Stimulated activated CD4-positive, alpha-beta T cell treated with anti-CD3 and anti-CD28 coated beads, Interleukin-4, amount 100 ng/mL, for 4 hours (primary cell): ENCODE measurements around the gene BCL2L12.

ENCODE experiments used
- DNase-seq, 2 experiments: peaks; one replicate each; pipeline ENCODE4 v3.0.0-alpha.2; 2020

BCL2L12 gene

DNA sequence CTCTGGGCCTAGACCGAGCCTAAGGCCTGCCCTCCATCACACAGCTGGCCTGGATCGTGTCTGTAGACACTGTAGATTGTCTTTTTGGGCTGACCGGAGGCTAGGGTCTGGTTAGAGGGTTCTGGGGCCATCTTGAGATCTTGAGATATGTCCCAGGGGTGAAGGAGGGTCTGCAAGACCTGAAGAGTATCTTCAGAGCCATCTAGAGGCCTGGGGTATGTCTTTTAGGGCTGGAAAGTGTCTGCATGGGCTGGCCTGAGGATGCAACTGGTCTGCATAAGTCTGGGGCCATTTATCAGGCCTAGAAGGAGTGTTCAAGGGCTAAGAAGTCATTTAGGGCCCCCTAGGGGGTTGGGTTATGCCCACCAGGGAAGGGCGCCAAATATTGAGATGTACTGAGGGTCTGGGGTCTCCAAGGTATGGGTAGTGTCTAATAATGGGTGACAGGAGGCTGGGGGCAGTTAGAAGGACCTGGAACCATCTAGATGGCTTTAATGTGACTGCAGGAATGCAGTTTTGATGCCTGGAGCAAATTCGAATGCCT is 23.2 kb upstream of the BCL2L12 start:
- no peak for DNase-seq

DNA sequence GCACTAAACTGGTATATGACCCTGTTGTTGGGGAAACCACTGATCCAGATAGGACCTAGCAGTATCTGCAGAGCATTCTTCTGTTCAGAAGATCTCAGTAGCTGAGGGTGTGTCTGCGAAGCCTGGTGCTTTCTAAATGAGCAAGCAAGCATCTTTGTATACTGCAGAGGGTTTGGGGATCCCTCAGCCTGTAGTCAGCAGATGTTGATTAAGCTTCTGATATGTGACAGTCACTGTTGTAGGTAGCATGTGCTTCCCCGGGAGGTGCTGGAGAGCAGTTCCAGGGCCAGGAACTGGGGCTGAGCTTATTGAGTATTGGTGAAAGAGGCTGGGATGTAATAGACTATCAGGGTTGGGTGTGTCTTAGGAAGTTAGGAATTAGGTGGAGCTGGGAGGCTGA is 22.3 kb upstream of the BCL2L12 start:
- DNase-seq, result no peak

GRCh38 chr19:49645592-49645991 is 20.1 kb upstream of the BCL2L12 start:
- no peak for DNase-seq

DNA sequence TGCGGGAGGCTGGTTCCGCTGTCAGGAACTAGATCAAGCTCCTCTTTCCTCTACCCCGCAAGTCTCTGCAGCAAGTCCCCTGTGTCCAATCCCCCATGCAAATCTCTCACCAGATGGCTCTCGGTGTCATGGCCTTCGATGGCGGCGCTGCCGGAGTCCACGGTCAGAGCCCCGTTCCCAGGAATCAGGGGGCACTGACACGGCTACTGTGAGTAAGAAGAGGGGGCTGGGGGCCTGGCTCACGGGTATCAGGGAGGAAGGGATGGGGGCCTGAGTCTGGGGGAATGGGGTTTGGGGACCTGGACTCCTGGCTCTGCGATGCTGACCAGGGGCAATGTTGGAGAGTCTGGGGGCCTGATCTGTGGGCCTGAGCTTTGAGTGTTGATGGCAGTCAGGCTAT is 19.7 kb upstream of the BCL2L12 start:
- DNase-seq, result no peak

GRCh38 chr19:49646586-49646985 is 19.1 kb upstream of the BCL2L12 start:
- no peak for DNase-seq

DNA sequence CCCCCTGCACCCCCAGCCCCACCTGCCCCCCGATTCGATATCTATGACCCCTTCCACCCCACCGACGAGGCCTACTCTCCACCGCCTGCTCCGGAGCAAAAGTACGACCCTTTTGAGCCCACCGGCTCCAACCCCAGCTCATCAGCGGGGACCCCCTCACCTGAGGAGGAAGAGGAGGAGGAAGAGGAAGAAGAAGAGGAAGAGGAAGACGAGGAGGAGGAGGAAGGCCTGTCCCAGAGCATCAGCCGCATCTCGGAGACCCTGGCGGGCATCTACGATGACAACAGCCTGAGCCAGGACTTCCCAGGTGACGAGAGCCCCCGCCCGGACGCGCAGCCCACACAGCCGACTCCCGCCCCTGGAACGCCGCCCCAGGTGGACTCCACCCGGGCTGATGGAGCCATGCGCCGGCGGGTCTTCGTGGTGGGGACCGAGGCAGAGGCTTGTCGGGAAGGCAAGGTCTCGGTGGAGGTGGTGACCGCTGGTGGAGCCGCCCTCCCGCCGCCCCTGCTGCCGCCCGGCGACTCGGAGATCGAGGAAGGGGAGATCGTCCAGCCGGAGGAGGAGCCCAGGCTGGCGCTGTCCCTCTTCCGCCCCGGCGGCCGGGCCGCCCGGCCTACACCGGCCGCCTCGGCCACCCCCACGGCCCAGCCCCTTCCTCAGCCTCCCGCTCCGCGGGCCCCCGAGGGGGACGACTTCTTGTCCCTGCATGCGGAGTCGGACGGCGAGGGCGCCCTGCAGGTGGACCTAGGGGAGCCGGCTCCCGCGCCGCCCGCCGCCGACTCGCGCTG is 14.5 kb upstream of the BCL2L12 start:
- DNase-seq, result no peak

DNA sequence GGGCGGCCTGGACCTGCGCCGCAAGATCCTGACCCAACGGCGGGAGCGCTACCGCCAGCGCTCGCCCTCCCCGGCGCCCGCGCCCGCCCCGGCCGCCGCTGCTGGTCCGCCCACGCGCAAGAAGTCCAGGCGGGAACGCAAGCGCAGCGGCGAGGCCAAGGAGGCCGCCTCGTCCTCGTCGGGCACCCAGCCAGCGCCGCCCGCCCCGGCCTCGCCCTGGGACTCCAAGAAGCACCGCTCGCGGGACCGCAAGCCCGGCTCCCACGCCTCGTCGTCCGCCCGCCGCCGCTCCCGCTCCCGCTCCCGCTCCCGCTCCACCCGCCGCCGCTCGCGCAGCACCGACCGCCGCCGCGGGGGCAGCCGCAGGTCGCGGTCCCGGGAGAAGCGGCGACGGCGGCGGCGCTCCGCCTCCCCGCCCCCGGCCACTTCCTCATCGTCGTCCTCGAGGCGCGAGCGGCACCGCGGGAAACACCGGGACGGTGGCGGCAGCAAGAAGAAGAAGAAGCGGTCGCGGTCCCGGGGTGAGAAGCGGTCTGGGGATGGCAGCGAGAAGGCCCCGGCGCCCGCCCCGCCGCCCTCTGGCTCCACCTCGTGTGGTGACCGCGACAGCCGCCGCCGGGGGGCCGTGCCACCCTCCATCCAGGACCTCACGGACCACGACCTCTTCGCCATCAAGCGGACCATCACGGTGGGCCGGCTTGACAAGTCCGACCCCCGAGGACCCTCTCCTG is 13.7 kb upstream of the BCL2L12 start:
- no peak for DNase-seq

DNA sequence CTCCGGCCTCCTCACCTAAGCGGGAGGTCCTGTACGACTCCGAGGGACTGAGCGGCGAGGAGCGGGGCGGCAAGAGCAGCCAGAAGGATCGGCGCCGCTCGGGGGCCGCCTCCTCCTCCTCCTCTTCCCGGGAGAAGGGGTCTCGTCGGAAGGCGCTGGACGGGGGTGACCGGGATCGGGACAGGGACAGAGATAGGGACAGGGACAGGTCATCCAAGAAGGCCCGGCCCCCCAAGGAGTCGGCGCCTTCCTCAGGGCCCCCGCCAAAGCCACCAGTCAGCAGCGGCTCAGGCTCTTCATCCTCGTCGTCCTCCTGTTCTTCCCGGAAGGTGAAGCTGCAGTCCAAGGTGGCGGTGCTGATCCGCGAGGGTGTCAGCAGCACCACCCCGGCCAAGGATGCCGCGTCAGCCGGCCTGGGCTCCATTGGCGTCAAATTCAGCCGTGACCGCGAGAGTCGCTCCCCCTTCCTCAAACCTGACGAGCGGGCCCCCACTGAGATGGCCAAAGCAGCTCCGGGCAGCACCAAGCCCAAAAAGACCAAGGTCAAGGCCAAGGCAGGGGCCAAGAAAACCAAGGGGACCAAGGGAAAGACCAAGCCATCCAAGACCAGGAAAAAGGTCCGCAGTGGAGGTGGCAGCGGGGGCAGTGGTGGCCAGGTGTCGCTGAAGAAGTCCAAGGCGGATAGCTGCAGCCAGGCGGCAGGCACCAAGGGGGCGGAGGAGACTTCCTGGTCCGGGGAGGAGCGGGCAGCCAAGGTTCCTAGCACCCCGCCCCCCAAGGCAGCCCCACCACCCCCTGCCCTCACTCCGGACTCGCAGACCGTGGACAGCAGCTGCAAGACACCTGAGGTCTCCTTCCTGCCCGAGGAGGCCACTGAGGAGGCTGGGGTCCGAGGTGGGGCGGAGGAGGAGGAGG is 12.9 kb upstream of the BCL2L12 start:
- DNase-seq, result no peak

- no peak for DNase-seq
Observed at GRCh38 chr19:49653466-49653806, 12.3 kb upstream of the BCL2L12 start.

GRCh38 chr19:49654581-49654980 is 11.2 kb upstream of the BCL2L12 start:
- no peak for DNase-seq

- no peak for DNase-seq
Observed at GRCh38 chr19:49655570-49656455, 9.9 kb upstream of the BCL2L12 start.

- no peak for DNase-seq
Observed at GRCh38 chr19:49656456-49657109, 9.2 kb upstream of the BCL2L12 start.

- DNase-seq, result no peak
Observed at GRCh38 chr19:49657493-49658138, 8.1 kb upstream of the BCL2L12 start.

- no peak for DNase-seq
Observed at GRCh38 chr19:49658139-49658517, 7.6 kb upstream of the BCL2L12 start.

- no peak for DNase-seq
Observed at GRCh38 chr19:49658566-49659442, 6.9 kb upstream of the BCL2L12 start.

GRCh38 chr19:49660338-49660961 is 5.3 kb upstream of the BCL2L12 start:
- no peak for DNase-seq

GRCh38 chr19:49662011-49662410 is 3.7 kb upstream of the BCL2L12 start:
- no peak for DNase-seq

GRCh38 chr19:49663224-49663623 is 2.5 kb upstream of the BCL2L12 start:
- DNase-seq, result no peak
